Cerebellar cortex (tissue), 1 donor: ENCODE data around the gene SLC25A19.
"Not testable (repeated sequence)": the region's sequence is repeated elsewhere in the genome, so short reads cannot be mapped to it uniquely, and the experiment has no call there.

Experiments
- DNase-seq: peaks from one replicate; pipeline ENCODE4 v3.0.0-alpha.2; 2015; ENCODE audit warnings: low spot score

The SLC25A19 gene

GRCh38 chr17:75301502-75302206 lies 12.4 kb upstream of the SLC25A19 start:
- no peak for DNase-seq

GRCh38 chr17:75301049-75301448 lies 11.8 kb upstream of the SLC25A19 start:
- DNase-seq, result no peak

- DNase-seq, result no peak
These were observed 11.0 kb upstream of the SLC25A19 start for GRCh38 chr17:75300280-75300679.

- no peak for DNase-seq
These were observed 6.2 kb upstream of the SLC25A19 start for GRCh38 chr17:75295201-75296158.

- not testable (repeated sequence) for DNase-seq
These were observed 3.7 kb upstream of the SLC25A19 start for GRCh38 chr17:75292810-75293448.

GRCh38 chr17:75289832-75290337 lies 652 bp upstream of the SLC25A19 start:
- peak; percentile 22 for DNase-seq

GRCh38 chr17:75288770-75289114 lies 491 bp downstream of the SLC25A19 start:
- DNase-seq, result no peak

- no peak for DNase-seq
These were observed 874 bp downstream of the SLC25A19 start for GRCh38 chr17:75288359-75288758.

- no peak for DNase-seq
These were observed 2.0 kb downstream of the SLC25A19 start for GRCh38 chr17:75287221-75287620.

GRCh38 chr17:75285123-75285522 lies 4.1 kb downstream of the SLC25A19 start:
- no peak for DNase-seq

GRCh38 chr17:75280189-75280588 lies 9.0 kb downstream of the SLC25A19 start:
- DNase-seq, result not testable (repeated sequence)

- no peak for DNase-seq
These were observed 11.6 kb downstream of the SLC25A19 start for GRCh38 chr17:75277664-75278071.

GRCh38 chr17:75273977-75274708 lies 15.1 kb downstream of the SLC25A19 start:
- DNase-seq, result no peak

GRCh38 chr17:75272848-75273184 lies 16.4 kb downstream of the SLC25A19 start:
- DNase-seq, result no peak

GRCh38 chr17:75271955-75272847 lies 17.0 kb downstream of the SLC25A19 start:
- DNase-seq, result peak; percentile 75

GRCh38 chr17:75271233-75271954 lies 17.8 kb downstream of the SLC25A19 start:
- DNase-seq, result peak; percentile 57

- no peak for DNase-seq
These were observed 18.3 kb downstream of the SLC25A19 start, which contains the start of gene MIF4GD for GRCh38 chr17:75270966-75271232. Gene MIF4GD (minus strand): TSS chr17:75271231. CDS start chr17:75270195, 1,036 bp downstream.

GRCh38 chr17:75270218-75270965 lies 18.8 kb downstream of the SLC25A19 start:
- DNase-seq, result peak; percentile 60

- DNase-seq, result no peak
These were observed 19.4 kb downstream of the SLC25A19 start for GRCh38 chr17:75269844-75270217.
